DND-41 (cell line): ENCODE results near the gene CELSR1.

Experiments used
- CTCF ChIP-seq: IDR thresholded peaks from 2 replicates; pipeline ENCODE4 v1.5.1; 2012; ENCODE audit warnings: borderline replicate concordance, low read length, moderate library complexity, mild to moderate bottlenecking; ENCODE audit not compliant: poor library complexity, severe bottlenecking; ENCODE audit errors: extremely low read depth
- EZH2 ChIP-seq: IDR thresholded peaks from 3 replicates; pipeline ENCODE4 v1.6.1; 2012; ENCODE audit warnings: borderline replicate concordance, low read depth, mild to moderate bottlenecking, moderate library complexity, low read length, inconsistent platforms; ENCODE audit not compliant: severe bottlenecking

- TF ChIP-seq CTCF (no peak), EZH2 (no peak)
These were observed 116.2 kb downstream of the CELSR1 start for GRCh38 chr22:46421267-46421666.
